Measurements from ENCODE around the gene CTSH.

DNA sequence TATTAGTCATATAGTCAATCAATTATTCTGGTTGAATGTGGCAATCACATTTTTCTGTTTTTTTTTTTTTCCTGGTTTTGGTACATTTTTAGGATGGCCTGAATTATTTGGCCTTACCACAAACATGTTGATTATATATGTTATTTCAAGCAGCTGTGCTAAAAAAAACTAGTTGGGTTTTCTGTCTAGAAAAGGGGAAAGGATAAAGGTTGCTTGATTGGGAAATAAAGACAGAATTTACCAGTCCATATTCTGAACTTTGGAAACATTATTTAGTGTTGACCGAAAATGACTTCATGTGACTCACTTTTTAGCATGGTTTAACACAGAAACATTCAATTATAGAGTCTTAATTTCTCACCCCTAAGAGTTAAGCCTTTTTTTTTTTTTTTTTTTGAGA lies 64.0 kb downstream of the CTSH start:
- TF ChIP-seq, protein P1, sequence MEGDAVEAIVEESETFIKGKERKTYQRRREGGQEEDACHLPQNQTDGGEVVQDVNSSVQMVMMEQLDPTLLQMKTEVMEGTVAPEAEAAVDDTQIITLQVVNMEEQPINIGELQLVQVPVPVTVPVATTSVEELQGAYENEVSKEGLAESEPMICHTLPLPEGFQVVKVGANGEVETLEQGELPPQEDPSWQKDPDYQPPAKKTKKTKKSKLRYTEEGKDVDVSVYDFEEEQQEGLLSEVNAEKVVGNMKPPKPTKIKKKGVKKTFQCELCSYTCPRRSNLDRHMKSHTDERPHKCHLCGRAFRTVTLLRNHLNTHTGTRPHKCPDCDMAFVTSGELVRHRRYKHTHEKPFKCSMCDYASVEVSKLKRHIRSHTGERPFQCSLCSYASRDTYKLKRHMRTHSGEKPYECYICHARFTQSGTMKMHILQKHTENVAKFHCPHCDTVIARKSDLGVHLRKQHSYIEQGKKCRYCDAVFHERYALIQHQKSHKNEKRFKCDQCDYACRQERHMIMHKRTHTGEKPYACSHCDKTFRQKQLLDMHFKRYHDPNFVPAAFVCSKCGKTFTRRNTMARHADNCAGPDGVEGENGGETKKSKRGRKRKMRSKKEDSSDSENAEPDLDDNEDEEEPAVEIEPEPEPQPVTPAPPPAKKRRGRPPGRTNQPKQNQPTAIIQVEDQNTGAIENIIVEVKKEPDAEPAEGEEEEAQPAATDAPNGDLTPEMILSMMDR (IDR thresholded peaks at IDR 0.05) = no peak
- no peak for TF ChIP-seq POLR2AphosphoS5 (IDR thresholded peaks at IDR 0.05)

Measured in prostate gland (tissue), 2 donors.